Esophagus squamous epithelium (tissue), 5 donors: ENCODE data around the gene SEPTIN5. TPM values are rescaled to one million over a fixed set of nuclear protein-coding genes. Genes with fewer than 3 reads are reported as not detected.

Experiments
- DNase-seq: peaks from one replicate; lab custom pipeline; 2025; lab: John Stamatoyannopoulos, UW
- H3K27ac ChIP-seq, 4 donors: fragments of 200-600 bp; sonication (generic); one replicate each; pipeline ENCODE4 v1.5.1; 2016 to 2019; ENCODE audit warnings: mild to moderate bottlenecking in 1 of 4
- H3K27me3 ChIP-seq, 4 donors: fragments of 200-600 bp; sonication (generic); 1 replicate in 3 of 4; 2 replicates in 1 of 4; pipeline versions ENCODE4 v1.5.1 to v1.6.0; 2017 to 2021; ENCODE audit warnings: antibody characterized with exemption in 1 of 4
- H3K36me3 ChIP-seq, 3 donors: fragments of 200-600 bp; sonication (generic); one replicate each; pipeline ENCODE4 v1.5.1; 2016 to 2019
- H3K4me1 ChIP-seq, 3 donors: fragments of 200-600 bp; sonication (generic); one replicate each; pipeline ENCODE4 v1.5.1; 2017 to 2019
- H3K4me3 ChIP-seq, 4 donors: fragments of 200-600 bp; sonication (generic); 1 replicate in 3 of 4; 2 replicates in 1 of 4; pipeline ENCODE4 v1.5.1; 2016 to 2019; ENCODE audit warnings: mild to moderate bottlenecking in 2 of 4, moderate library complexity in 1 of 4
- H3K9me3 ChIP-seq, 3 donors: fragments of 200-600 bp; sonication (generic); one replicate each; pipeline ENCODE4 v1.5.1; 2016 to 2019
- CTCF ChIP-seq, 6 experiments: fragments of 450-650 bp in 4 of 6; fragments of 200-600 bp in 2 of 6; sonication (generic) in 2 of 6; IDR thresholded peaks; one replicate each; pipeline ENCODE4 v1.5.1; 2016 to 2019; ENCODE audit warnings: antibody characterized with exemption in 6 of 6, mild to moderate bottlenecking in 4 of 6, moderate library complexity in 4 of 6
- POLR2A ChIP-seq, 4 donors: fragments of 450-650 bp; IDR thresholded peaks; one replicate each; pipeline ENCODE4 v1.6.1; 2017; ENCODE audit warnings: antibody characterized with exemption in 4 of 4, mild to moderate bottlenecking in 4 of 4, moderate library complexity in 3 of 4
- WGBS, 2 donors: methylation state at CpG; one replicate each; pipeline ENCODE4 v1.1.5; 2018; 5-methylcytosine and 5-hydroxymethylcytosine counted together
- intact Hi-C: fragments of 100-400 bp; cut with DNase I; formaldehyde crosslinking; loops from one replicate; pipeline ENCODE4 v1.15.0; 2022
- total RNA-seq, 4 donors: library from RNA; depleted of rRNA; stranded (reverse); fragments of >200 nt; gene quantifications; one replicate each; pipeline ENCODE4 v1.1.0, GENCODE V29; 2016
- donor health status: DM: yes; HTN: yes; CAD: no.

The SEPTIN5 gene
- total RNA-seq, 4 donors from 2014 or later, result 19.8 to 69.7 (median 36.3) TPM

GRCh38 chr22:19734163-19734562 is 19.9 kb downstream of the SEPTIN5 start:
- H3K4me1 ChIP-seq, result peaks cover 6 to 12% (median 11%) of the 10 kb centered on the region in 3 donors
- WGBS, 2 donors, result 20% methylated on average over 1 of the region's 7 CpGs; no CpG with 5 or more reads in 1 of the 2 donors
- no peak overlapping the region for H3K4me3 ChIP-seq
- no peaks in the 10 kb centered on the region for H3K36me3 ChIP-seq
- TF ChIP-seq CTCF (IDR thresholded peaks at IDR 0.05), result no peak
- no peak for TF ChIP-seq POLR2A (IDR thresholded peaks at IDR 0.05)
- no peaks in the 10 kb centered on the region for H3K9me3 ChIP-seq
- H3K27me3 ChIP-seq, result peaks cover 0 to 45% (median 0%) of the 10 kb centered on the region in 4 donors
- no peak overlapping the region for H3K27ac ChIP-seq
- intact Hi-C loops, result no loop called here
- no peak for DNase-seq

GRCh38 chr22:19734837-19735382 is 20.6 kb downstream of the SEPTIN5 start:
- no peak for TF ChIP-seq POLR2A (IDR thresholded peaks at IDR 0.05)
- TF ChIP-seq CTCF (IDR thresholded peaks at IDR 0.05), result no peak
- peaks cover 0 to 44% (median 0%) of the 10 kb centered on the region in 4 donors for H3K27me3 ChIP-seq

GRCh38 chr22:19735665-19736510 is 21.6 kb downstream of the SEPTIN5 start:
- DNase-seq, result no peak
- Histone ChIP-seq H3K4me1 (peaks cover 4 to 5% (median 4%) of the 10 kb centered on the region in 3 donors), H3K36me3 (no peaks in the 10 kb centered on the region), H3K4me3 (no peak overlapping the region), H3K27me3 (peaks cover 0 to 41% (median 0%) of the 10 kb centered on the region in 4 donors), H3K9me3 (no peaks in the 10 kb centered on the region), H3K27ac (no peak overlapping the region)
- TF ChIP-seq POLR2A (IDR thresholded peaks at IDR 0.05) (no peak), CTCF (IDR thresholded peaks at IDR 0.05) (no peak)
- intact Hi-C loops, result no loop called here
- 72 to 80% methylated on average over 3 to 11 of the region's 21 CpGs for WGBS, 2 donors

More at GRCh38 chr22:19734837-19735382, 20.6 kb downstream of the SEPTIN5 start:
- Histone ChIP-seq H3K4me1 (peaks cover 6 to 12% (median 11%) of the 10 kb centered on the region in 3 donors), H3K36me3 (no peaks in the 10 kb centered on the region), H3K9me3 (no peaks in the 10 kb centered on the region), H3K4me3 (no peak overlapping the region), H3K27ac (no peak overlapping the region)
- DNase-seq, result no peak
- intact Hi-C loops, result no loop called here
- 93% methylated on average over 4 of the region's 5 CpGs; no CpG with 5 or more reads in 1 of the 2 donors for WGBS, 2 donors

GRCh38 chr22:19737846-19738663 is 23.8 kb downstream of the SEPTIN5 start:
- no peaks in the 10 kb centered on the region for H3K36me3 ChIP-seq
- H3K4me1 ChIP-seq, result no peaks in the 10 kb centered on the region
- TF ChIP-seq POLR2A (IDR thresholded peaks at IDR 0.05) (no peak), CTCF (IDR thresholded peaks at IDR 0.05) (no peak)
- H3K27me3 ChIP-seq, result peaks cover 0 to 31% (median 0%) of the 10 kb centered on the region in 4 donors
- H3K9me3 ChIP-seq, result no peaks in the 10 kb centered on the region
- H3K27ac ChIP-seq, result no peak overlapping the region
- 67 to 82% methylated on average over 5 to 15 of the region's 17 CpGs for WGBS, 2 donors
- intact Hi-C loops, result no loop called here
- no peak for DNase-seq
- H3K4me3 ChIP-seq, result no peak overlapping the region
